ENCODE measurements around the gene CMTR1.

GRCh38 chr6:37454420-37455140 is 21.6 kb downstream of the CMTR1 start:
- TF ChIP-seq POLR2A (IDR thresholded peaks at IDR 0.05; ENCODE audit: borderline replicate concordance, extremely low read depth, insufficient read depth, insufficient read length) = no peak
- no peak for TF ChIP-seq CTCF (IDR thresholded peaks at IDR 0.05 in 2 of 3, conservative IDR thresholded peaks at IDR 0.05 in 1 of 3; ENCODE audit: borderline replicate concordance in 1 of 3, insufficient read depth in 1 of 3, low read depth in 2 of 3, low read length in 2 of 3)
- TF ChIP-seq REST (IDR thresholded peaks at IDR 0.05; ENCODE audit: low read depth) = no peak
- no peak for TF ChIP-seq JUND (IDR thresholded peaks at IDR 0.05)
- no peak for TF ChIP-seq SP1 (IDR thresholded peaks at IDR 0.05; ENCODE audit: low read depth)

All from HCT116 (cell line).